ENCODE measurements around the gene SYTL2.
"Not testable (repeated sequence)": the region's sequence is repeated elsewhere in the genome, so short reads cannot be mapped to it uniquely, and the experiment has no call there.

DNA sequence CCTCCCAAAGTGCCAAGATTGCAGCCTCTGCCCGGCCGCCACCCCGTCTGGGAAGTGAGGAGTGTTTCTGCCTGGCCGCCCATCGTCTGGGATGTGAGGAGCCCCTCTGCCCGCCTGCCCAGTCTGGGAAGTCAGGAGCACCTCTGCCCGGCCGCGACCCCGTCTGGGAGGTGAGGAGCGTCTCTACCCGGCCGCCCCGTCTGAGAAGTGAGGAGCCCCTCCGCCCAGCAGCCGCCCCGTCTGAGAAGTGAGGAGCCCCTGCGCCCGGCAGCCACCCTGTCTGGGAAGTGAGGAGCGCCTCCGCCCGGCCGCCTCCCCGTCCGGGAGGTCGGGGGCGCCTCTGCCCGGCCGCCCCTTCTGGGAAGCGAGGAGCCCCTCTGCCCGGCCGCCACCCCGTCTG lies 41.8 kb upstream of the SYTL2 start:
- TF ChIP-seq, protein P1, sequence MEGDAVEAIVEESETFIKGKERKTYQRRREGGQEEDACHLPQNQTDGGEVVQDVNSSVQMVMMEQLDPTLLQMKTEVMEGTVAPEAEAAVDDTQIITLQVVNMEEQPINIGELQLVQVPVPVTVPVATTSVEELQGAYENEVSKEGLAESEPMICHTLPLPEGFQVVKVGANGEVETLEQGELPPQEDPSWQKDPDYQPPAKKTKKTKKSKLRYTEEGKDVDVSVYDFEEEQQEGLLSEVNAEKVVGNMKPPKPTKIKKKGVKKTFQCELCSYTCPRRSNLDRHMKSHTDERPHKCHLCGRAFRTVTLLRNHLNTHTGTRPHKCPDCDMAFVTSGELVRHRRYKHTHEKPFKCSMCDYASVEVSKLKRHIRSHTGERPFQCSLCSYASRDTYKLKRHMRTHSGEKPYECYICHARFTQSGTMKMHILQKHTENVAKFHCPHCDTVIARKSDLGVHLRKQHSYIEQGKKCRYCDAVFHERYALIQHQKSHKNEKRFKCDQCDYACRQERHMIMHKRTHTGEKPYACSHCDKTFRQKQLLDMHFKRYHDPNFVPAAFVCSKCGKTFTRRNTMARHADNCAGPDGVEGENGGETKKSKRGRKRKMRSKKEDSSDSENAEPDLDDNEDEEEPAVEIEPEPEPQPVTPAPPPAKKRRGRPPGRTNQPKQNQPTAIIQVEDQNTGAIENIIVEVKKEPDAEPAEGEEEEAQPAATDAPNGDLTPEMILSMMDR (conservative IDR thresholded peaks at IDR 0.05): not testable (repeated sequence)
- TF ChIP-seq ZFX (IDR thresholded peaks at IDR 0.05): not testable (repeated sequence)
